GM18499 (cell line): ENCODE results near the gene EME1.
"Not testable (repeated sequence)": the region's sequence is repeated elsewhere in the genome, so short reads cannot be mapped to it uniquely, and the experiment has no call there.

Source experiments
- ATAC-seq: cut with Tn5 transposase; IDR thresholded peaks from one replicate; pipeline ENCODE4 v1.9.1; 2021; ENCODE audit warnings: moderate number of reproducible peaks; ENCODE audit not compliant: insufficient read depth, unreplicated experiment

EME1 gene

GRCh38 chr17:50424246-50424995 is 51.4 kb downstream of the EME1 start:
- ATAC-seq, result no peak

GRCh38 chr17:50424996-50425681 is 52.1 kb downstream of the EME1 start:
- ATAC-seq, result no peak

DNA sequence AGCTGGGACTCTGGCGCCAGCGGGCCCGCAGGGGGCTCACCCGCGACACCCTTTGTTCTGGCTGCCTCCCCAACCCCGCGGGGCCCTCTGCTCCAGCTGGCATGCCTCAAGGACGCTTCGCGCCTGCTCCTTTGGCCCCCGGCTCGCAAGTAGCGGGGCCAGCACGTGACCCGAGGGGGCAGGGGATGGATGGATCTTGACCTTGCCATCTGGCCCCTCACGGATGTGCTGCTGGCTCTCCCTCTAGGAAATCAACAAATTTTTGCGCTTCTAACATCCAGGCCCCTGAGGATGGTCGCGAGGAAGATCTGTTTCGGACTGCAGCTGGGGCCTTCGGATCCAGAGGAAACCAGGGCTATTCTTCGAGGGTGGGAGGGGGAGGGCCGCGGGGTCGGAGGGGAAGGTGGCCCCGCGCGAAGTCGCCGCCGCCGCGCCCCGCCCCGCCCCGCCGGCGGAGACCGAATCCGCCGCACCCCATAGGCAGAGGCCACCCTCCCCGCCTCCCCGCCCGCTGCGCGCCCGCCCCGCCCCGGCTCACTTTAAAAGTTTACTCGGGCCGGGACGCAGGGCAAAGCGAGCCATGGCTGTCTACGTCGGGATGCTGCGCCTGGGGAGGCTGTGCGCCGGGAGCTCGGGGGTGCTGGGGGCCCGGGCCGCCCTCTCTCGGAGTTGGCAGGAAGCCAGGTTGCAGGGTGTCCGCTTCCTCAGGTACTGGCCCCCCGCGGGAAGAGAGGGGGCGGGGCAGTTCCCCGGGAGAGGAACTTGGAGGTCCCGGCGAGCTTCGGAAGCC is 52.8 kb downstream of the EME1 start, which contains the start of gene ACSF2:
Gene ACSF2 (plus strand): TSS at position 537 of the 790 bp plus-strand sequence. CDS start 44 bp downstream, at position 581.
- ATAC-seq, result no peak

GRCh38 chr17:50426472-50426782 is 53.4 kb downstream of the EME1 start:
- ATAC-seq, result no peak

- ATAC-seq, result no peak
Observed at GRCh38 chr17:50426814-50427787, 54.1 kb downstream of the EME1 start.

DNA sequence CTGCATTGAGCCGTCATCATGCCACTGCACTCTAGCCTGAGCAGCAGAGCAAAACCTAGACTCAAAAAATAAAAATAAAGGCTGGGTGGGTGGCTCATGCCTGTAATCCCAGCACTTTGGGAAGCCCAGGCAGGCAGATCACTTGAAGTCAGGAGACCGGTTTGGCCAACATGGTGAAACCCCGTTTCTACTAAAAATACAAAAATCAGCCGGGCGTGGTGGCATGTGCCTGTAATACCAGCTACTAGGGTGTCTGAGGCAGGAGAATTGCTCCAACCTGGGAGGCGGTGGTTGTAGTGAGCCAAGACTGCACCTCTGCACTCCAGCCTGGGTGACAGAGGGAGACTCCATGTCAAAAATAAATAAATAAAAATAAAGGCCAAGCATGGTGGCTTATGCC is 55.1 kb downstream of the EME1 start:
- not testable (repeated sequence) for ATAC-seq

GRCh38 chr17:50428831-50429424 is 55.9 kb downstream of the EME1 start:
- ATAC-seq, result no peak

GRCh38 chr17:50429793-50430192 is 56.8 kb downstream of the EME1 start:
- no peak for ATAC-seq
